Effector CD4-positive, alpha-beta T cell (primary cell): Measurements from ENCODE around the gene HECTD4.
"Not testable (repeated sequence)": the region's sequence is repeated elsewhere in the genome, so short reads cannot be mapped to it uniquely, and the experiment has no call there.

Experiments
- DNase-seq: peaks from one replicate; pipeline ENCODE4 v3.0.0-alpha.2; 2020

The HECTD4 gene

DNA sequence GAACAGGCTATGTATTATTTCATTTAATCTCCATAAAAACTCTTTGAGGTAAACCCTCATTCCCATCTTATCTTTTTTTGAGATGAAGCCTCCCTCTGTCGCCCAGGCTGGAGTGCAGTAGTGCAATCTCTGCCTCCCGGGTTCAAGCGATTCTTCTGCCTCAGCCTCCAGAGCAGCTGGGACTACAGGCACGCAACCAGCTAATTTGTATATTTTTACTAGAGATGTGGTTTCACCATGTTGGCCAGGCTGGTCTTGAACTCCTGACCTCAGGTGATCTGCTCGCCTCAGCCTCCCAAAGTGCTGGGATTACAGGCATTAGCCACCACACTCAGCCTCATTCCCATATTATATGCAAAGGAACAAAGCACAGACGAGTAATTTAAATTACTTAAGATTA is 25.5 kb upstream of the HECTD4 start:
- DNase-seq, result not testable (repeated sequence)

DNA sequence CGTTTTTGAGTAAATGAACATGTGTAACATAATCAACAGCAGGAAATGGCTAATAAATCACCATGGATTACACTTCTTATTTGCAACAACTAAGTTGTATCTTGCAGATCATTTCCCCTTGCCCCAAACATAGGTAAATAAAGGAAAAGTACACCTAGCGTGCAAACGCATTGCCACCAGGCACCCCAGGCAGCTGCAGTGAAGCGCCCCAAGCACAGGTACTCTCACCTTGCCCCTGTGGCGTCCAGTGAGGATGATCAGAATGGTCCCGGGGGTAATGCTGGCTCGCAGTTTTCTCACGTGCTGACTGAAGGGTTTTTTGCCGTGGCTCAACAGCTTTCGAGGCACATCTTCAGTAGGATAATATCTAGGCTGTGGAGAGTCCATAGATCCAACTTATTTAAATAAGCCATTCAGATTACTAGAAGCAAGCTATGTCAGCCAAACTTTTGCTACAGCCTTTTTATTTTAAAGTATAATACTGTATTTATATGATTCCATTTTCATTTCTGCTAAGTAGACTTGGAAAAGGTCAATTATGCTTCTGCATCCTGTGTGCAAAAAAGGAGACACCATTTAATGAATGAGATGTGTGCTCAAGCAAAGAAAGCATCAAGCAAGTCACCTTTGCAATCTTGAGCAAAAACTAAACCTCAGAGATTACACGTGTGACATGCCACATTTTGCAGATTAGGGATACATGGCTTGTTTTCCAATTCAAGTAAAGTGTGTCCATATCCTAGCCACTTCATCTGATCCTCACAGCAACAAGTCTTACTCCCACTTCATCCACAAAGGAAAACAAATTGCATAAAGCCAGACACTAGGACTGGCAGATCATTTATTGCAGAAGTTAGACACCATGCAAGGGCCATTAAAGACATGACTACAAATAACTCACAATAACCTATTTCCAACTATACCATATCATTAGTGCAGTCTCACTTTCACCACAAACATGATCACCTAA is 24.6 kb upstream of the HECTD4 start:
- no peak for DNase-seq

DNA sequence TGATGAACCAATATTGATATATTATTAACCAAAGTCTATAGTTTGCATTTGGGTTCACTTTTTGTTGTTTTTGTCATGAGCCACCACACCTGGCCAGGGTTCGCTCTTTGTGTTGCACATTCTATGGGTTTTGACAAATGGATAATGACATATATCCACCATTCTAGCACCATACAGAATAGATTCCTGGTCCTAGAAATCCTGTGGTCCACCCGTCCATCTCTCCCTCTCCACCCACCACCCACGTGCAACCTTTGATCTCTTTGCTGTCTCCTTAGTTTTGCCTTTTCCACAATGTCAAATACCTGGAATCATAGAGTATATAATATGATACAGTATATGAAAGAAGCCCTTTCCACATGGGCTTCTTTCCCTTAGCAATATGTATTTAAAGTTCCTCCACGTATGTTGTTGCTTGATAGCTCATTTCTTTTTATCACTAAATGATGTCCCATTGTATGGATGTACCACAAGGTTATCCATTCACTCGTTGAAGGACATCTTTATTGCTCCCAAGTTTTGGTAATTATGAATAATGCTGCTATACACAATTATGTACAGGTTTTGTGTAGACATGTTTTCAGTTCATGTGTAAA is 19.8 kb upstream of the HECTD4 start:
- DNase-seq, result no peak

DNA sequence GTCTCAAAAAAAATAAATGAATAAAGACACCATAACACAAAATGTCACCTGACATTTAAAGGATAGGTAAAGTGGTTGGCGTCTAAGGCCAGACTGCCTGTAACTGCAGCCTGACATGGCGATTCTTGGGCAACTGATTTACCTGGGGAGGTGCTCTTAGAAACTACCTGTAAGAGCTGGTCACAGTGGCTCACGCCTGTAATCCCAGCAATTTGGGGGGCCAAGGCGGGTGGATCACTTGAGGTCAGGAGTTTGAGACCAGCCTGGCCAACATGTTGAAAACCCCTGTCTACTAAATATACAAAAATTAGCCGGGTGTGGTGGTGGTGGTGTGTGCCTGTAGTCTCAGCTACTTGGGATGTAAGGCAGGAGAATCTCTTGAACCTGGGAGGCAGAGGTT is 18.8 kb upstream of the HECTD4 start:
- no peak for DNase-seq

DNA sequence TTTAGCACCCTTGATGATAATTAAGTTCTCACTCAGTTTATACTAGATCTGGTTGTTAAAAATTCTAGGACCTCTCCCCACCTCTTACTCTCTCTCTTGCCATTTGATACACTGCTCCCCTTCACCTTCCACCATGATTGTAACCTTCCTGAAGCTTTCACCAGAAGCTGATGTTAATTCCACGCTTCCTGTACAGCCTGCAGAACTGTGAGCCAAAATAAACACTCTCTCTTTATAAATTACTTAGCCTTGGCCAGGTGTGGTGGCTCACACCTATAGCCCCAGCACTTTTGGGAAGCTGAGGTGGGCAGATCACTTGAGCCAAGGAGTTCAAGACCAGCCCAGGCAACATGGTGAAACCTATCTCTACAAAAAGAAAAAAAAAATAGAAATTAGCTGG is 11.1 kb upstream of the HECTD4 start:
- no peak for DNase-seq

DNA sequence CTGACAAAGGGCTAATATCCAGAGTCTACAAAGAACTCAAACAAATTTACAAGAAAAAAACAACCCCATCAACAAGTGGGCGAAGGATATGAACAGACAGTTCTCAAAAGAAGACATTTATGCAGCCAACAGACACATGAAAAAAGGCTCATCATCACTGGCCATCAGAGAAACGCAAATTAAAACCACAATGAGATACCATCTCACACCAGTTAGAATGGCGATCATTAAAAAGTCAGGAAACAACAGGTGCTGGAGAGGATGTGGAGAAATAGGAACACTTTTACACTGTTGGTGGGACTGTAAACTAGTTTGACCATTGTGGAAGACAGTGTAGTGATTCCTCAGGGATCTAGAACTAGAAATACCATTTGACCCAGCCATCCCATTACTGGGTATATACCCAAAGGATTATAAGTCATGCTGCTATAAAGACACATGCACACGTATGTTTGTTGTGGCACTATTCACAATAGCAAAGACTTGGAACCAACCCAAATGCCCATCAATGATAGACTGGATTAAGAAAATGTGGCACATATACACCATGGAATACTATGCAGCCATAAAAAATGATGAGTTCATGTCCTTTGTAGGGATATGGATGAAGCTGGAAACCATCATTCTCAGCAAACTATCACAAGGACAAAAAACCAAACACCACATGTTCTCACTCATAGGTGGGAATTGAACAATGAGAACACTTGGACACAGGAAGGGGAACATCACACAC is 7.9 kb upstream of the HECTD4 start:
- not testable (repeated sequence) for DNase-seq

DNA sequence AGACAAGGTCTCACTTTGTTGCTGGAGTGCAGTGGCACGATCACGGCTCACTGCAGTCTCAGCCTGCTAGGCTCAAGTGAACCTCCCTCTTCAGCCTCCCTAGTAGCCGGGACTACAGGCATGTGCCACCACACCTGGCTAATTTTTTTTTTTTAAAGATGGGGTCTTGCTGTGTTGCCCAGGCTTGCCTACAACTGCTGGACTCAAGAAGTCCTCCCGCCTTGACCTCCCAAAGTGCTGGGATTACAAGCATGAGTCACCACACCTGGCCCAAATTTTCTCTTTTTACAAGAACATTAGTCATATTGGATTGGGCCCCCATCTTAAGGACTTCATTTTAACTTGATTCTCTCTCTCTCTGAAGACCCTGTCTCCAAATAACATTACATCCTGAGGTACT is 7.0 kb upstream of the HECTD4 start:
- DNase-seq, result no peak

DNA sequence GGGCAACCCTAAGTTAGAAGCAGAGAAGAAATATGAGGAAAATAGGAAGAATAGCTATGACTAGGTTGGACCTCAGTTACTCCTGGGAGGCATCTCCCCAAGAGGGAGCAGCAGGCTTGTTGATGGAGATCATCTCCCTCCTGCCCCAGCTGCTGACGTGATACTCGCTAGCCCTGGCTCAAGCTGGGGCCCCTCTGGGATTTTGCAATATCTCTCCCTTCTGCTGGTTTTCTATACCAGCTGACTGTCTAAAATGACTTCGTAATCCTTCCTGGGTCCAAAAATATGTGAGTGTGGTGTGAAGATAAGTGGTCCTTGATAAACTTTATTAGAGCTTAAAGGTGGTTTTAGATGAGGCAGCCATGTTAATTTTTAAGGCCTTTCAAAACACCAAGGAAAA is 4.5 kb upstream of the HECTD4 start:
- no peak for DNase-seq

DNA sequence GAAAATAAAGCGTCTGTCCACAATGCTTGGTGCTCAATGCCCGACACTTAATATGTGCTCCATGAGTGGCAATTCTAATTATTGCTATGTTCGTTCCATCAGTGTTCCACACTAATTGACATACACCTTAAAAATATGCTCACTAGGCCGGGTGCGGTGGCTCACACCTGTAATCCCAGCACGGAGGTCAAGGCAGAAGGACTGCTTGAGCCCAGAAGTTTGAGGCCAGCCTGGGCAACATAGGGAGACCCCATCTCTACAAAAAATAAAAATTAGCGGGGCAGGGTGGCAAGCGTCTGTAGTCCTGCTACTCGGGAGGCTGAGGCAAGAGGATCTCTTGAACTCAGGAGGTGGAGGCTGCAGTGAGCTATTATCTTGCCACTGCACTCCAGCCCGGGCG is 635 bp upstream of the HECTD4 start:
- DNase-seq, result no peak

DNA sequence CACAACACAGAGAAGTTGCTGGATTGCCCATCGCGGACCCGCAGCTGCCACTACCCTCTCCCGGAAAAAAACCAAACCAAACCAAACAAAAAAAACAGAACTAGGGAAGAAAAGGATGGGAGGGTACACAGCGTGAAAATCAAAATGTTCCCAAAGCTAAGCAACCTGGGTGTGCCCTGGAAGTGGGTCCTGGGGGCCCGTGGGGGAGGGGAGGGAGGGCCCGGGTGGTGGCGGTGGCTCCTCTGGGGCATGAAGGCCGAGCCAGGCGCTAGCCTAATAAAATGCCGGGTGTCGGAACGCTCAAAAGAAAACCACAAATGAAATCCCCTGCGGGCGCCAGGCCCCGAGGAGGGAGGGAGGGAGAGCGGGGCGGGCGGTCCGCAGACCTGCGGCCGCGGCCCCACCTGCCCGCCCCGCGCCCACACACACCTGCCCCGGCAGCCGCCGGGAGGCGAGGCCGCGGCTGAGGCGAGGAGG is 787 bp downstream of the HECTD4 start:
- peak; percentile 21 for DNase-seq

DNA sequence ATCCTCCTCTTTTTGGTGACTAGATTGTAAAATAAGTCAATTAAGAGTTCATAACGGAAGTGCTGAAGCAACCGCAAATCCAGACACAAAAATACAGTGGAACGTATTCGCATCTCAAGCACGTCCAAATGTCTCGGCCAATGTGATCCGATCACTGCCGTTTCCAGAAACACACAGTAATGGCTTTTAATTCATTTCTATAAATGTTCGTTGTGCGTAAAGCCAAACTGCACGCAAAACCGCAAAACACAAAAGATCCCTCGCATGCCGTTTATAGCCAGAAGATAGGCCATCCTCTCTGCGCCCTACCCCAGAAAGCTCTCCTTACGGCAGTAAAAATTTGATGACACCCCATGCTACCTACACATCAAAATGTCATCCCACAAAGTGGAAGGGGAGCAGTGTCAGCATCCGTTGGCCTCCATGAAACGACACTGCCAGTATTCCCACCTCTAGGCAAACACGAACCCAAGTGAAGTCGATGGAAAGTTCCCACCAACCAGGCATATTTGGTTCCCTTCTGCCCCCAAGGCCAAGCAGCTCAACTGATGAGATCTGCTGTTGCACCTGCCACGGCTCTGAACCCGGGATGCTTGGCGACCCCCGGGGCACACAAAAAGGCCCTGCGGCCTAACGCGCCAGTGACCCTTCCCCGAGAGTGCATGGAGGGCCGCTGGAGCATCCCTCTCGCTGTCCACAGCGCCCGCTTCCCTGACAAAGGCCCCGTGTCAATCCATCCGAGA is 1.4 kb downstream of the HECTD4 start:
- DNase-seq, result no peak

DNA sequence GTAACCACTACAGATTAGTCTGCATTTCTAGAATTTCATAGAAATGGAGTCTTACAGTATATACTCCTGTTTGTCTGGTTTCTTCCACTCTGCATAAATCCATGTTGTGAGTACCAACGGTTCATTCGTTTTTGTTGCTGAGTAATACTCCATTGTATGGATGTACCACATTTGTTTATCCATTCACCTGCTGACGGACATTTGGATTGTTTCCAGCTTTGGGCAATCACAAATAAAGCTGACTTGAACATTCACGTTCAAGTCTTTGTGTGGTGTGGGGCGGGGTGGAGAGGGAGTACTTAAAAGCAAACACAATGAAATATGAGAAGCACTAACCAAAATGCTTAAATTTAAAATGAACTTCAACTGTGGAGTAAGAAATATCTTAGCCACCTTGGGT is 7.1 kb downstream of the HECTD4 start:
- DNase-seq, result no peak

DNA sequence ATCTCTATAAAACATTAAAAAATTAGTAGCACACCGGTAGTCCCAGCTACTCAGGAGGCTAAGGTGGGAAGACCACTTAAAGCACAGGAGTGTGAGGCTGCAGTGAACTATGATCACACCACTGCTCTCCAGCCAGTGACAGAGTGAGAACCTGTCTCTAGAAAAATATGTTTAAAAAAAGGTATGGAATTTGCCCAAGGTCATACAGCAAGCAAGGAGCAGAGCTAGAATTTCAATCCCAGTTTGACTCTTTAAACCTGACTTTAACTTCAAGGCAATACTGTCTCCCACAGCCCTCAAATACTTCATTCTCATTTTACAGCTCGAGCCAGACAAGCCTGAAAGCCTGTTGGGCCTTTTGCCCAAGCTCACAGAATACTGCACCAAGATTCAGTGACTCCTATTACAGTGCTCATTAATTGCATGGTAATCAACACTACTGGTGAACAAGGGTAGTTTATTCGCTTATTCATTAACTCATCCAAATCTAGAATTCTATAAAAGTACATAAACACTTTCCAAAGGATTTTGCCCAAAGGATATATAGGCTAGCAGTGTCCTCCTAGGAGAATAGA is 8.0 kb downstream of the HECTD4 start:
- no peak for DNase-seq

DNA sequence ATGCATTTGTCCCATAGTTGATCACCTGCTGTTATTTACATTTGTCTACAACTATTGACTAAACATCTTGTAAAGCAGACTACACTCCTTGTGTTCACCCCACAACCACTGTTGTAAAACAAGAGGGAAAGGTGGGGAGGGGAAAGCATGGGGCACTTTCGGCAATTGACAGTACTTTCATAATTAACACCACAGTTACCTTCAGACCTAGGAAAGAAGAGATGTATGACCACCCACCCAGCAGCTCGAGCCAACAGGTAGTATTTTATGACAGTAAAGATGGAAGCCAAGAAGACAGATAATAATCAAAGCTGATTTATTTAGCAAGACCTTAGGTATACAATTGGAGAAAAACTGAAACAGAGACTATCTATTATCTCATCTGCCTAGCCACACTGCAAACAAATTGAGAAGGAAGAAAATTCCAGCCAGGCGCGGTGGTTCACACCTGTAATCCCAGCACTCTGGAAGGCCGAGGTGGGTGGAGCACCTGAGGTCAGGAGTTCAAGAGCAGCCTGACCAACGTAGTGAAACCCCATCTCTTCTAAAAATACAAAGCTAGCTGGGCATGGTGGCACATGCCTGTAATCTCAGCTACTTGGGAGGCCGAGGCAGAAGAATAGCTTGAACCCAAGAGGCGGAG is 11.2 kb downstream of the HECTD4 start:
- no peak for DNase-seq

DNA sequence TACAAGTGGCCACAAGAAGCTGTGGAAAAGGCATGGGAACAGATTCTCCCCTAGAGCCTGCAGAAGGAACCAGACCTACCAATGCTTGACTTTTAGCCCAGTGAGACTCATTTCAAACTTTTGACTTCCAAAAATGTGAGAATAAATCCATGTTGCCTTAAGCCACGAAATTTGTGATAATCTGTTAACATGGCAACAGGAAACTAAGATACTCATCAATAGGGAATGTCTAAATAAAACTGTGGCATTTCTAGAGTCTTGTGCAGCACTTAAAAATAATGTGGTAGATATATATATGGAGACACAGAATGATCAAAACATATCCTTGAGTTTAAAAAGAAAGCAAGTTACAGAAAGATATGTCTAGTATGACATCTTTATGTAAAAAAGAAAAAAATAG is 12.0 kb downstream of the HECTD4 start:
- DNase-seq, result no peak

DNA sequence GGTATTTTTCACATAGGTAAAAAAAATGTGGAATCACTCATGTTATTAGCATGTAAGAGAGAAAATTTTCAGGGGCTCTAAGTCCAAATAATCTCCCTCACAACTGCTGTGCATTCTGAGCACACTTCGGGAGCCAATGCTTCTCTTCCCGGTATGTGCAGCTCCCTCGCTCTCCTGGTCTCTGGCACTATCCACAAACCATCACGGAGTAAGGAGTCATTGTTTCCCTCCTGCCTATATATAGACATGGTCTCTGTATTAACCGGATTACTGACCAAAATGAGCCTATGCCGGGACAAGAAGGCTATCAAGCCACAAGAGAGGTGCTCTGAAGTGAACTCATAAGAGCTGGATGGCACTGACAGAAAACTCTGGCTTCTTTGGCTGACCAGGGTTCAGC is 13.4 kb downstream of the HECTD4 start:
- no peak for DNase-seq

DNA sequence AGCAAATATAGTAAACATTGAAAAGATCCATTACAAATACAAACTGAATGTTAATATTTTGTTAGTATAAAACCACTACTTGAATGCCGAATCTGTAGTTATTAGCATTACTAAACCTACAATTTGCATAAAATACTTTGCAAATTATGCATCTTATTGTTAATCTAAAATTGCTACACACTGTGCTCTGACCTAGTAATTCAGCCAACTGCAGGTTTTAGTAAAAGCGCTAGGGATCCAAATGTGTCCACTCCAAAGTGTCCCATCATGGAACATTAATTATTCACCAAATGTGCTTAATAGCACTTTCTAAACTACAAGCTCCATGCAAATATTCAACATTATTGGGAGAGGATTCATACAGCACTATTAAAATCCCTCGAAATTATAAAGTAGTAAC is 14.3 kb downstream of the HECTD4 start:
- DNase-seq, result no peak

DNA sequence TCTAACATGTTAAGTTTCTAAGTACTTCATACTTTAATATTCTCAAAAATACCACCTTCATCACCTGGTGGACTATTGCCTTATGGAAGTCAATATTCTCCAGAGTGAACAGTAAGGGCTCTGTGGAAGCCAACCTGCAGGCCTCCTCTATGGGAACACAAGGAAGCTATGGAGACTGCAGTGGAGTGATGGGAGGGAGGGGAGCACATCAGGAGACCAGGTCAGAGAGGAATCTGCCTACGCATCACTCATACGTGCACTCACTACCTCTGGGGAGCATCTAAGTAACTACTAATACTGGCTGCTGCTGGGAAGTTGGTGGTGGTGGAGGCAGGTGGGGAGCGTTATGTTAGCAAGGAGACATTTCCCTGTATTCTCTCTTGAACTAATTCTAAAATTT is 19.9 kb downstream of the HECTD4 start:
- DNase-seq, result no peak

DNA sequence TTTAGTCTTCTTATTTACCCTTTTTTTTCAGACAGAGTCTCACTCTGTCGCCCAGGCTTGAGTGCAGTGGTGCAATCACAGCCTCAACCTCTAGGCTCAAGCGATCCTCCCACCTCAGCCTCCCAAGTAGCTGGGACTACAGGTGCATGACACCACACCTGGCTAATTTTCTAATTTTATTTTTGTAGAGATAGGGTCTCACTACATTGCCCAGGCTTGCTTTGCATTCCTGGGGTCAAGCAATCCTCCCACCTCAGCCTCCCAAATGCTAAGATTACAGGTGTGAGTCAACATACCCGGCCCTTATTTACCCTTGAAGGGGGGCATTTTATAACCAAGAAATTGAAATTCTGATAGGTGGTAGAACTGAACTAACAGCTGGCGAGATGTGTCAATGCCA is 21.0 kb downstream of the HECTD4 start:
- DNase-seq, result no peak

DNA sequence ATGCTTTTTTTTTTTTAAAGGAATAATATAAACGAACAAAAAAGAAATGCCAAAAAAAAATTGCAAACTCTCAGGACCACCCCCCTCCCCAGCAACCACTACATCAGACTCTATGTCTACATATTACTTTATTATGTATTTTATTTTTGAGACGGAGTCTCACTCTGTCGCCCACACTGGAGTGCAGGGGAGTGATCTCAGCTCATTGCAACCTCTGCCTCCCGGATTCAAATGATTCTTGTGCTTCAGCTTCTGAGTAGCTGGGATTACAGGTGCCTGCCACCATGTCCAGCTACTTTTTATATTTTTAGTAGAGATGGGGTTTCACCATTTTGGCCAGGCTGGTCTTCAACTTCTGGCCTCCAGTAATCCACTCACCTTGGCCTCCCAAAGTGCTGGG is 22.9 kb downstream of the HECTD4 start:
- DNase-seq, result no peak

DNA sequence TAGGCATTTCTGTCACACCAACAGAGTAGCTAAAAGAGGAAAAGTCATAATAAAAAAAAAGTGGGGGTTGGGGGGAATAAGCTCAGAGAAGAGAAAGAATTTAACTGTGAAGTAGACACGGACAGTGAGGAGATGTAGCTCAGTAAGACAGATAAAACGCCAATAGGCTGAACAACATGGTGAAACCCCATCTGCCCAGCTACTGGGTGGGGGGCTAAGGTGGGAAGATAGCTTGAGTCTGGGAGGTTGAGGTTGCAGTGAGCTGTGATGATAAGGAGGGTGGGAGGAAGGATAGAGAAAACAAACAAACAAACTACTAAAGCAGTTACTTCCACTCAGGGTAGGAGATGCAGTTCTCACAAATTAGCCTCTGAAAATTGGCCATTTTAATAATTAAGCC is 25.0 kb downstream of the HECTD4 start:
- no peak for DNase-seq

DNA sequence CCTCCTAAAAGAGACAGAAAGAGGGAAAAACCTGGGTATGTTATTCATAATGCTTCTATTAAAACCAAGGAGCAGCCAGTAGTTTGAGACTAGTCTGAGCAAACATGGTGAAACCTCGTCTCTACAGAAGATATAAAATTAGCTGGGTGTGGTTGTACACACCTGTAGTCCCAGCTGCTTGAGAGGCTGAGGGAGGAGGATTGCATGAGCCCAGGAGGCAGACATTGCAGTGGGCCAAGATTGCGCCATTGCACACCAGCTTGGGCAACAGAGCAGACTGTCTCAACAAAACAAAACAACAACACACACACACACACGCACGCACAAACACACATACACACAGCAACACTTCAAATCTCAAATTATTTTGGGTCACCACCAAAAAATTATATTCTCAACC is 27.8 kb downstream of the HECTD4 start:
- no peak for DNase-seq
